GM12801 (cell line): ENCODE data around the gene PALM2AKAP2.

Experiments
- CTCF ChIP-seq: IDR thresholded peaks from one replicate; pipeline ENCODE4 v1.5.1; 2011; ENCODE audit warnings: control low read depth; ENCODE audit not compliant: insufficient read length; ENCODE audit errors: extremely low read depth

The PALM2AKAP2 gene

GRCh38 chr9:109789556-109789955, 9.6 kb downstream of the PALM2AKAP2 start:
- no peak for TF ChIP-seq CTCF

GRCh38 chr9:109789971-109790370, 10.0 kb downstream of the PALM2AKAP2 start:
- no peak for TF ChIP-seq CTCF

- no peak for TF ChIP-seq CTCF
Measured at GRCh38 chr9:109791003-109791677, 11.1 kb downstream of the PALM2AKAP2 start.

GRCh38 chr9:109791747-109792146, 11.7 kb downstream of the PALM2AKAP2 start:
- TF ChIP-seq CTCF: no peak

GRCh38 chr9:109792951-109793546, 13.1 kb downstream of the PALM2AKAP2 start:
- no peak for TF ChIP-seq CTCF

GRCh38 chr9:109793921-109794320, 13.9 kb downstream of the PALM2AKAP2 start:
- TF ChIP-seq CTCF: no peak

GRCh38 chr9:109794361-109795012, 14.5 kb downstream of the PALM2AKAP2 start:
- TF ChIP-seq CTCF: no peak
